Right ventricle myocardium superior (tissue), 1 donor: ENCODE data around the gene CCT8. TPM values are rescaled to one million over a fixed set of nuclear protein-coding genes. Genes with fewer than 3 reads are reported as not detected.

ENCODE experiments used
- ATAC-seq: fragments of 200-7000 bp; cut with Tn5 transposase; one replicate; pipeline ENCODE4 v1.9.1; 2020; ENCODE audit warnings: mild to moderate bottlenecking; ENCODE audit not compliant: poor library complexity
- DNase-seq: peaks from one replicate; pipeline ENCODE4 v3.0.0-alpha.2; 2020
- intact Hi-C: fragments of 100-400 bp; cut with DNase I; formaldehyde crosslinking; loops from one replicate; pipeline ENCODE4 v1.11.2; 2022
- long read RNA-seq: library from polyadenylated mRNA; unstranded; transcript quantifications from one replicate; pipeline ENCODE4 v2.0.0, GENCODE V29; 2021
- total RNA-seq: library from RNA; stranded (reverse); fragmentation: NEBNext Ultra II Directional; extraction: Animal tissue kit (Norgen Biotek cat#: 25700); gene quantifications from one replicate; pipeline ENCODE4 v1.2.1, GENCODE V29; 2021
- donor health status: DM: no; HTN: yes; CAD: no; lungs with severe emphysema.

Gene CCT8, protein sequence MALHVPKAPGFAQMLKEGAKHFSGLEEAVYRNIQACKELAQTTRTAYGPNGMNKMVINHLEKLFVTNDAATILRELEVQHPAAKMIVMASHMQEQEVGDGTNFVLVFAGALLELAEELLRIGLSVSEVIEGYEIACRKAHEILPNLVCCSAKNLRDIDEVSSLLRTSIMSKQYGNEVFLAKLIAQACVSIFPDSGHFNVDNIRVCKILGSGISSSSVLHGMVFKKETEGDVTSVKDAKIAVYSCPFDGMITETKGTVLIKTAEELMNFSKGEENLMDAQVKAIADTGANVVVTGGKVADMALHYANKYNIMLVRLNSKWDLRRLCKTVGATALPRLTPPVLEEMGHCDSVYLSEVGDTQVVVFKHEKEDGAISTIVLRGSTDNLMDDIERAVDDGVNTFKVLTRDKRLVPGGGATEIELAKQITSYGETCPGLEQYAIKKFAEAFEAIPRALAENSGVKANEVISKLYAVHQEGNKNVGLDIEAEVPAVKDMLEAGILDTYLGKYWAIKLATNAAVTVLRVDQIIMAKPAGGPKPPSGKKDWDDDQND
- 108 TPM for total RNA-seq
- long read RNA-seq, transcript CCT8-201 (15 exons, 2,005 nt), result major isoform, 276 of 288 reads
- long read RNA-seq, partial matches to known transcripts, result 3 of 288 reads
- long read RNA-seq, other reads (novel, unspliced or antisense), result 9 of 288 reads

DNA sequence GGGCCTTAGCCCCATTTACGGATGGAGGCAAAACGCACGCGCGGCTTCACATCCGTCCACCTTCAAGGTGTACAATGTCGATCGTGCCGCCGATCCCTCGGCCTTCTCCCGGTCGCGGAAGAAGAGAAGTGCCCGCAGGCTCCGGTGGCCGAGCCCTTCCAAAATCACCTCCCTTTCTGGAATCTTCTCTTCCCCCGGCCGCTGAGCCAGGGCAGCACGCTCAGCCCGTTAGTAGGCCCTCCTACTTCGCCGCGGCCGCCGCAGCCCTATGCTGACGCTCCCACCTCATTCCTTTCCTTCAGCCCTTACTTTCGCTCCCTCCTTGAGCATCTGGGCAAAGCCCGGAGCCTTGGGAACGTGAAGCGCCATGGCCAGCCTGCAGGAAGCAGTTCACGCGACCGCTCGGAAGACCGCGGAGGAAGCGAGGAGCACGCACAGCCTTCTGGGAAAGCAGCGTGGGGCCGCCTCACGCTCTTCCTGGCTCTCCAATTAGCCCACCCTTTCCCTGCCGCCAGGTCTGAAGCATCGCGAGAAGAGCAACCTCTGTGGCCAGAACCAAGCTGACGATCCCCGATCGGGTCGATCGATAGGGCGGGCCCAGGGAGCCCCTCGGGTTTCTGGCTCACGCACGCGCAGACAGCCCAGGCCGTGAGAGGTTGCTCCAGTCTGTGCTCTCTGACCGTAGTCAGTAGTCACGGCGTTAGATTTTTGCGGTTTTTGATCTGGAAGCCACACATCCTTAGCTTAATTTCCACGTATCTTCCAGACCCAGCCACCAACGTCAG is at the start of gene CCT8:
Gene CCT8 (minus strand): TSS at position 427 of the 785 bp plus-strand sequence. CDS start 58 bp downstream, at position 369.
- intact Hi-C loops, result loop anchor here (5.0 kb wide), 1 partner anchor 36 kb away; no protein-coding TSS in a partner anchor
- DNase-seq, result peak; percentile 99
- ATAC-seq, result peak; percentile 98

- intact Hi-C loops, result no loop called here
- no peak for DNase-seq
- no peak for ATAC-seq
These were observed 48.3 kb upstream of the CCT8 start for GRCh38 chr21:29121759-29122158.

DNA sequence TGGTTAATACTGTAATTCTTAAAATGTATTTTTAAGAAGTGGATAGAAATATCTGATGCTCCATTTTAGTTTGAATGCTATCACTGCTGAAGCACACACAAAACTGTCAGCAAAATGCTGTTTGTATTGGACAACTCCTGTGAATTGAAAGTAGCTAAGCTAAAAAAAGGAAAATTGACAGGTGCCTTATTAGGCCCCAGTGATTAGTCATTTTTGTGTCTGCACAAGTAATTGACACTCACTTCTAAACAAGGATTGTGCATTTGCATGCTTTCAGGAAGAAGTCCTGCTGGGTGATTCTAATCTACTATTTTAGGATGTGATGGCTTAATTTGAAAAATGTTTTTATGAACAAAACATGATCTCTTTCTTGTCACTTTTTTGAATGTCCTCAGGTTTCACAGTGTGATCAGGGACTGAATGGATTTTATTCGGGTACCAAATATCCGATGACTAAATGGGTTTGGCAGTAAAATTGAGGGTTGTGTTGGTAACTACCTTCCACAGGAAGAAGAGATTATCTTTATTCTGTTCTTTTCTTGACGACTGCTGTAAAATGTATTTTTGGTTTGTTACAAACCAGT is 44.0 kb upstream of the CCT8 start:
- intact Hi-C loops, result no loop called here

GRCh38 chr21:29115899-29116298 is 42.5 kb upstream of the CCT8 start:
- intact Hi-C loops, result no loop called here
- ATAC-seq, result no peak
- DNase-seq, result no peak

More for the DNA sequence above, 44.0 kb upstream of the CCT8 start:
- DNase-seq (no peak), ATAC-seq (no peak)

DNA sequence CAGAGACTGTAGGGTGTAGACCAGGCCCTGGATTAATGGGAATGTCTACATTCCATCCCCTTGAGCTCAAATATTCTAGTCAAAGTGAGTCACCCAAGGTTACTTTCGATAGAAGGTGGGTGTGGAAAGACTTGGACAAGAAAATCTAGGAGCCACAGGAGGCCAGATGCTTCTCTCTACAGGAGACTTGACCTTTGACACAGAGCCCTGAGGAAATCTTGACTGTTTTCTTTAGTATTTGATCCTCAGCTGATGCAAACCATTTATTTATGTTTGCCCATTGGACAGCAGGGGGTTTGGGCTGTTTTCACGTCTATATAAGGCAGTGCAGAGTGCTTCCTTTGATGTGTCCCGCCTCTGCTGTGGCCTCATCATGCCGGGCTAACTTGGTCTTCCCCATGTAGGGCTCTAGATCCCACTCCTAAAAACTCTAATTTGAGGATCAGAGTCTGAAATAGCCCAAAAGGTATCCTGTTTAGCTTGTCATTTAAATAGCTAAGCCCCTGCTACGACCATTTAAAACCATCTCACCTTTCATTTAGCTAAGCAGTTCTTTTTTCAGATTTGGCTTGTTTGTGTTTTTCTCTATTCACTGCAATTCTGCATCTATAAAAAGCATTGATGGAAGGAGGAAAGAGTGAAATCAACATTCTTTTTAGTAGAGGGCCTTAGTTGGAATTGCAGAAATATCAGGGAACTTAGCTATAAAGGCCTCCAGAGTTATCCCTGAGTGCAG is 41.5 kb upstream of the CCT8 start:
- ATAC-seq (no peak), DNase-seq (no peak)
- intact Hi-C loops, result no loop called here

- ATAC-seq (no peak), DNase-seq (no peak)
- intact Hi-C loops, result no loop called here
These were observed 31.8 kb upstream of the CCT8 start for GRCh38 chr21:29105218-29105617.

- ATAC-seq (no peak), DNase-seq (no peak)
- intact Hi-C loops, result no loop called here
These were observed 30.8 kb upstream of the CCT8 start for GRCh38 chr21:29104239-29104708.

DNA sequence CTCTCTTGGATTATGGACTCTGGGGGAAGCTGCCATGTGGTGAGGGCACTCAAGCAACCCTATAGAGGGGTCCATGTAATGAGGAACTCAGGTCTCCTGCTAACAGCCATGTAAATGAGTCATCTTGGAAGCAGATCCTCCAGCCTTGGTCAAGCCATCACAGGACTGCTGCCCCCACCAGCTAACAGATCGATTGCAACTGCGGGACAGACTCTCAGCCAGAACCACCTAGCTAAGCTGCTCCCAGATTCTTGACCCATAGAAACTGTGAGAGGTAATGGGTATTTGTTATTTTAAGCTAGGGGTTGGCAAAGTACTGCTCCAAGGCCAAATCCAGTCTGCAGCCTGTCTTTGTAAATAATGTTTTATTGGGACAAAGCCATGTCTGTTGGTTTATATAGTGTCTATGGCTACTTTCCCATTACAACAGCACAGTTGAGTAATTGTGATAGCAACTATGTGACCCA is 29.4 kb upstream of the CCT8 start:
- DNase-seq (no peak), ATAC-seq (no peak)
- intact Hi-C loops, result no loop called here

GRCh38 chr21:29098156-29098555 is 24.7 kb upstream of the CCT8 start:
- no peak for DNase-seq
- no peak for ATAC-seq
- intact Hi-C loops, result loop anchor here (10.0 kb wide), 1 partner anchor 67 kb away; no protein-coding TSS in a partner anchor

GRCh38 chr21:29096218-29097015 is 23.0 kb upstream of the CCT8 start:
- DNase-seq, result no peak
- intact Hi-C loops, result loop anchor here (10.0 kb wide), 1 partner anchor 68 kb away; no protein-coding TSS in a partner anchor
- ATAC-seq, result no peak

DNA sequence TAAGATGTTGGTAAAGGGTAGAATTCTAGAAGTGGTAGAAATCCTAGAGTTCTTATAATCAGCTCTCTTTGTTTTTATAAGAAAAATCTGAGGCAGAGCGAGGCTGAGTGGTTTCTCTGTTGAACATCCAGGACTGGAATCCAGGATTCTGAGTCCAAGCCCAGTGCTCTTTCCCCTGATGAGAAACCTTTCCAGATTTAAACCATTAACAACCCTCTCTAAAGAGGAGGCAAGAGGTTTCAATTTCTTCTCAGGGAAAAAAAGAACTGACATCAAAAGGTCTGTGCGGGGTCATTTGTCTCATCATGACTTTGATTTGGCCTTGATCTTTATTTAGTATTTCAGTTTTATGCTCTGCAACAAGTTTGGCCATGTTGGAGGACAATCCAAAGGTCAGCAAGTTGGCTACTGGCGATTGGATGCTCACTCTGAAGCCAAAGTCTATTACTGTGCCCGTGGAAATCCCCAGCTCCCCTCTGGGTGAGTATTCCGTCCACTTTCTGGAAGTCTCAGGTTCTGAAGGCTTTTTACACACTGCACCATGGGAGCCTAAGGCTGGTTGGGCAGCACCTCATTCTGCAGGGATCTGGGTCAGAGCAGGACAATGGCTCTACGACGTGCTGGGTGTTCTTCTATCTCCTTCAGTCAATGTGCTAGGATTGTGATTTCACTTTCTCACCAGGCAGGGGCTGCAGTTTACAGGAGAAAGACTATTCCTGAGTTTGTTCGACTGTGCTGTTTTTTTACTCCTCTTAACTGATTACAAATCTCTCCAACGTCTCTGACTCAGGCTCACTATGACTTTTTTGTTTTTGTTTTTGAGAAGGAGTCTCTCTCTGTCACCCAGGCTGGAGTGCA is 18.9 kb upstream of the CCT8 start:
- ATAC-seq, result no peak
- DNase-seq, result no peak
- intact Hi-C loops, result loop anchor here (10.0 kb wide), 1 partner anchor 72 kb away; no protein-coding TSS in a partner anchor

GRCh38 chr21:29091033-29091432 is 17.6 kb upstream of the CCT8 start:
- ATAC-seq (no peak), DNase-seq (no peak)
- intact Hi-C loops, result loop anchor here (10.0 kb wide), 1 partner anchor 74 kb away; no protein-coding TSS in a partner anchor

- no peak for DNase-seq
- intact Hi-C loops, result loop anchor here (5.0 kb wide), 1 partner anchor 287 kb away; no protein-coding TSS in a partner anchor
- no peak for ATAC-seq
These were observed 11.8 kb upstream of the CCT8 start for GRCh38 chr21:29085106-29085752.

GRCh38 chr21:29084372-29084771 is 10.9 kb upstream of the CCT8 start:
- peak; percentile 46 for ATAC-seq
- DNase-seq, result no peak
- intact Hi-C loops, result no loop called here

GRCh38 chr21:29083306-29083705 is 9.9 kb upstream of the CCT8 start:
- no peak for ATAC-seq
- DNase-seq, result no peak
- intact Hi-C loops, result no loop called here
